SU-DHL-6 (cell line): ENCODE results near the gene RABGEF1.
"Not testable (repeated sequence)": the region's sequence is repeated elsewhere in the genome, so short reads cannot be mapped to it uniquely, and the experiment has no call there.

Experiments used
- EZH2phosphoT487 ChIP-seq: fragments of 200-600 bp; sonication (generic), shearing (Covaris generic); conservative IDR thresholded peaks from 2 replicates; pipeline ENCODE4 v1.6.1; 2018; ENCODE audit warnings: mild to moderate bottlenecking, antibody characterized with exemption, low read length, moderate library complexity, mixed read lengths
- TF ChIP-seq, protein P1 (sequence below): fragments of 200-600 bp; sonication (generic); IDR thresholded peaks from one replicate; pipeline ENCODE4 v1.5.1; 2017; ENCODE audit warnings: antibody characterized with exemption, mild to moderate bottlenecking, low read length, moderate library complexity; ENCODE audit not compliant: insufficient read depth, poor library complexity, severe bottlenecking

DNA sequence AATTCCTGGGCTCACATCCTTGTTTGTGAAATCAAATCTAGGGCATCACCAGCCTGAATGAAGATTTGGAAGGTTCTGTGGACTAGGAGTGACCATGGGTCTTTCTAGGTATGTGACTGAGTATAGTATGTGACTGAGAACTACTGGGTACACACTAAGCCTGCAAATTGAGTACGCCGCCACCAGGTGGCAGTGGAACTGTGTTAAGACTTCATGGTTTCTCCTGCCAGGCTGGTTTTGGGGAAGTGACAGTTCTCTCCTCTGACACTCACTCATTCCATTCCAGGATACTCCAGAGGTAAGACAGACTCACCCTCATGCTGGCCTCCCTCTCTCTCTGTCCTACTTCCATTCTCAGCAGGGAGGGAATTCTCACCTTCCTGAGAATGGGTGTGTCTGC, 85.0 kb downstream of the RABGEF1 start:
- TF ChIP-seq, protein P1, sequence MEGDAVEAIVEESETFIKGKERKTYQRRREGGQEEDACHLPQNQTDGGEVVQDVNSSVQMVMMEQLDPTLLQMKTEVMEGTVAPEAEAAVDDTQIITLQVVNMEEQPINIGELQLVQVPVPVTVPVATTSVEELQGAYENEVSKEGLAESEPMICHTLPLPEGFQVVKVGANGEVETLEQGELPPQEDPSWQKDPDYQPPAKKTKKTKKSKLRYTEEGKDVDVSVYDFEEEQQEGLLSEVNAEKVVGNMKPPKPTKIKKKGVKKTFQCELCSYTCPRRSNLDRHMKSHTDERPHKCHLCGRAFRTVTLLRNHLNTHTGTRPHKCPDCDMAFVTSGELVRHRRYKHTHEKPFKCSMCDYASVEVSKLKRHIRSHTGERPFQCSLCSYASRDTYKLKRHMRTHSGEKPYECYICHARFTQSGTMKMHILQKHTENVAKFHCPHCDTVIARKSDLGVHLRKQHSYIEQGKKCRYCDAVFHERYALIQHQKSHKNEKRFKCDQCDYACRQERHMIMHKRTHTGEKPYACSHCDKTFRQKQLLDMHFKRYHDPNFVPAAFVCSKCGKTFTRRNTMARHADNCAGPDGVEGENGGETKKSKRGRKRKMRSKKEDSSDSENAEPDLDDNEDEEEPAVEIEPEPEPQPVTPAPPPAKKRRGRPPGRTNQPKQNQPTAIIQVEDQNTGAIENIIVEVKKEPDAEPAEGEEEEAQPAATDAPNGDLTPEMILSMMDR: peak; percentile 50
- not testable (repeated sequence) for TF ChIP-seq EZH2phosphoT487
